Hematopoietic multipotent progenitor cell treated with erythropoietin and hydrocortisone succinate and interleukin-3 and kit ligand, for 17 days (in vitro differentiated cells): ENCODE measurements around the gene HDAC4.

ENCODE experiments used
- DNase-seq: peaks from one replicate; pipeline ENCODE4 v3.0.0-alpha.2; 2015; ENCODE audit warnings: low spot score

Gene HDAC4

GRCh38 chr2:239252393-239252792, 148.4 kb downstream of the HDAC4 start:
- no peak for DNase-seq

DNA sequence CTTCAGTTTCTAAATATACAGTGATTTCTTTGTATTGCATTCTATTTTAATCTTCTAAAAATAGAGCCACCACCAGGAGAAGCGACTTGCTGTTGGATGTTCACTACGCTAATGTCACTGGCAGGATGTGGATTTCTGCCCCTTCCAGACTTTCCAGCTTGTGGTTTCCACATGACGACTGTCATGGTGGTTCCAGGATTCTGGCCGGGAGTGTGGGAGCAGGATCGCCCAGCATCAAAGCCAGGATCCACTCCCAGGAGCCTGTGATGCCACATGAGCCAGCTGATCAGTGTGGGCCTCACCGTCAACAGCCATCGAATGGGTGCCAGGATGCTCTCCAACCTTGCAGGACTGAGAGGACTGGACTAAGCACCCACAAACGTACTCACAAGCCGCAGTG, 148.8 kb downstream of the HDAC4 start:
- DNase-seq, result no peak

- DNase-seq, result no peak
Observed at GRCh38 chr2:239250216-239251081, 150.4 kb downstream of the HDAC4 start.

DNA sequence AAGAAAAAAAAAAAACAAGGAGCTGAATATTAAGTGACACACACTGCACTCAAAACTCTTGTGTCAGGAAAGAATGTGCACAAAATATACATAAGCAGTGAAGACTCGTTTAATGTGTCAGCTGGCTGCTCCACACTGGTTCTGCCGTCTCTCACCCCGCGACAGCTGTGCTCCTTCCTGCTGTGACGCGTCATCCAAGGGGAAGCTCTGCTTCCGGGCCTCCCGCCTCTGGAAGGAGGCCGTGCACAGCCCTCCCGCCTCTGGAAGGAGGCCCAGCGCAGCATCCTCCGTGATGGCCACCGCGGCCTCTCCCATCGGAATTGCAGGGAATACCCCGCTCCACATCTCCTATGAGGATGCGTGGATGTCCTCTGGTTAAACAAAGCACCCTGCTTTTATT, 151.0 kb downstream of the HDAC4 start:
- no peak for DNase-seq

GRCh38 chr2:239249048-239249447, 151.8 kb downstream of the HDAC4 start:
- DNase-seq, result no peak

DNA sequence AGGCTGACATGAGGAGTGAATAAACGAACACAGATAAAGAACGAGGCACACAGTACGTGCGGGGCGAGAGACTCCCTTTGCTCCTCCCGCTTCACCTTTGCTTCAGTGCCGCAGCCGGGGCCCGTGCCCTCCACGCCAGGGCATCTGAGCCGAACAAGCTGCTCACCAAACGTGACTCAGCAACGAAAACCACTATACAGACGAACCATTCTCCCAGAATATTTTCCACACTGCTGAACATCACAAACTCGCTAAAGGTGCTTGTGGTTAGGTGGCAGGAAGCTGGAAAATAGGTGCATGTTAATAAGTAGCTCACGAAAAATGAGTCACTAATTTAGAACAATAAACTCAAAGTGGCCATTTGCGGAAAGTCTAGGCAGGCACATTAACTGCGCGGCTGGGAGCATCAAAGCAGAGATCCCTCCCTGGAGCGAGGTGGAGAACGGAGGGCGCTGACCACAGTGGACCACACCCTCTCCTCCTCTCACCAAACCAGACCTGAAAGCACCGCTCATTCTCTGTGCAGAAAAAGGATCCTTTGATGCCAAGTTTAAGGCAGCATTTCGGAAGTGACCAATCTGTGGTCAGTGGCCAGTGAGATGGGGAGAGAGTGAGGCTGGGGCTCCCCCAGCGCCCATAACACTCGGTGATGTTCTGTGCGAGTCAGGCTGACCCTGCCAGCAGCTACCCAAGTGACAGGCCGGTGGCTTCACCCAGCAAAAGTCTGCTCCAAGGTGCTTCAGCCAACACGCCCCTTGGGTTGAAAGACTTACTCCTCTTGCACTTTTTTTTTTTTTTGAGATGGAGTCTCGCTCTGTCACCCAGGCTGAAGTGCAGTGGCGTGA, 153.2 kb downstream of the HDAC4 start:
- DNase-seq, result no peak

- DNase-seq, result no peak
Observed at GRCh38 chr2:239246723-239247122, 154.1 kb downstream of the HDAC4 start.

- no peak for DNase-seq
Observed at GRCh38 chr2:239245872-239246721, 154.7 kb downstream of the HDAC4 start.

- DNase-seq, result no peak
Observed at GRCh38 chr2:239245107-239245506, 155.7 kb downstream of the HDAC4 start.

DNA sequence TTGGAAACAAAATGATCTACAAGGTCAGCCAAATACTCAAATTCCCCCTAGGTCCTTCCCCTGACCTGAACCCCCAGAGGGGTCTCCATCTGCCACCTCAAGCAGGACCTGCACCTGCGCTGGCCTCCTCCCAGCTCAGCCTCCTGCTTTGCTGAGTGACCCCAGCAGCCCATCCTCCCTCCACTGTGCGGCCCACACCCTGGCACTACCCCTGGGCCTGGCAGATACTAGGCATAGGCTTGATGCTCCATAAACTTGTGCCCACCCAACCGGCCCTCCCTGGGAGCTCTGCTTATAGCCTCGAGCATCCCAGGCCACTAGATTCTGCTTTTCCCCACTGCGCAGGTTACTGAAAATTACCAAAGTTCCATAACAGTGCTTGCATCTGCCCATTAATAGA, 156.2 kb downstream of the HDAC4 start:
- DNase-seq, result no peak

DNA sequence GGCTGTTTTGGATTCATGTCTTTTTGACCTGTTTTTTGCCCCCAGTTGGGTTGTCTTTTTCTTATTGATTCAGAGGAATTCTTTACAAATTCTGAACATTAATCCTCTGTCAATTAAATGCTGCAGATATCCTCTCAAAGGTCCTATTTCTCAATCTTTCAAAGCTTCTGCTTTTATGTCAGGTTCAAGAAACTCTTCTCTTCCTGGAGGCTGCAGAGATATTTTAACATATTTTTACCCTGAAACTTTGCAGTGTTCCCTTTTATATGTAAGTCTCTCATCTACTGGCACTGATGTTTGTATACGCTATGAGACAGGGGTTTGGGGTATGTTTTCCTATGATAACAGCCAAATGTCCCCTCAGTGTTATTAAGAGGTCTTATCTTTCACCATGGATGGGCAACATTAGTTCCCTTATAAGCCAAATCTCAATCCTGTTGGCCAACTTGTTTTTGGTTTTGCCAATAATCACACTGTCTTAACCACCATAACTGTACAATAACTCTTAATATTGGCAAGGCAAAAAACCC, 159.3 kb downstream of the HDAC4 start:
- no peak for DNase-seq

GRCh38 chr2:239240414-239240881, 160.4 kb downstream of the HDAC4 start:
- no peak for DNase-seq

GRCh38 chr2:239239607-239240413, 161.0 kb downstream of the HDAC4 start:
- no peak for DNase-seq

DNA sequence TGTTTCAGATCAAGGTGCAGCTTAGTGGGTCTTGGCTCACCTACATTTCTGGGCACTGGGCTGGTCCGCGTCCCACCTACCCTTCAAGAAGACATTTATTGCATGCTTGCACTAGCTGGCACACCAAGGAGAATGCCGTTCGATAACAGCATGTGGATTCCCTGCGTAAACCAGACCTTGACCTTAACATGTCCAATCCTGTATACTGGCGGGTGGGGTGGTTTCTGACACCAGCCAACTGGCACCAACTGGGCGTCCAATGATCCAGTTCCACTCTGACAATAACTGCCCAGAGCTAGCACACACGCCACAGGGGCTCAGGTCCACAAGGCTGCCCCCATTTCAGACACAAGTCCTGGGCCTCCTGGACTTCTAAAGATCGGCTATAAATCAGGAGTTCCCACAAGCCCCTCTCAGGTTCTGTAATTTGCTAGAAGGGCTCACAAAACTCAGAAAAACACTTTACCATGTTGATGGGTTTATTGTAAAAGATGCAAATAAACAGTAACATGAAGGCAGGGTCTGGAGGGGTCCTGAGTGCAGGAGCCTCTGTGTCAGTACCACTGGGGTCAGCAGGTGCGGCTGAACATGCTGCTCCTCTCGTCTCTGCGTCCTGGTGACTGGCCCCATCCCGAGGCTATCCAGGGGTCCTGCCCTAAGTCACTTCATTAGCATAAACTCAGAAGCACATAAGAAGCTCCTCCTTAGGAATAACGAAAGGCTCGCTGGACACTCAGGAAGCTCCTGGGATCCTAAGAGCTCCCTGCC, 161.8 kb downstream of the HDAC4 start:
- DNase-seq, result no peak

GRCh38 chr2:239238381-239238780, 162.4 kb downstream of the HDAC4 start:
- DNase-seq, result no peak

DNA sequence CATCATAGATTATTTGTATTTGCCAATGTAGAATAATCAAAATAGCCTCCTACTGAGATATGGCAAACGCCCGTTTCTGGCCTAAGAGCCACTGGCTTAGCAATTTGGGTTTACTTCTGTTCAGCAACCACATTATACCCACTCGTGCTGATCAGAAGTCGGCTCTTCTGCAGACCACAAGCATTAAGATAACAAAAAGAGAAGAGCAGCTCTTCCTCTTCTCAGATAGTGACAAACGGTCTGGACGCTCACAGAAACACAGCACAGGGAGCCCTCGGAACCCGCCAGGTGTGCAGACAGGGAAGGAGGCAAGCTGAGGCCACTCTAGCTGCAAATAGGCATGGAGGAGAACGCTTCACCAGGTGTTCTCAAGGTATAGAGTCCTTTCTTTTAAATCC, 164.0 kb downstream of the HDAC4 start:
- no peak for DNase-seq

- no peak for DNase-seq
Observed at GRCh38 chr2:239236043-239236807, 164.6 kb downstream of the HDAC4 start.

- no peak for DNase-seq
Observed at GRCh38 chr2:239235311-239235710, 165.5 kb downstream of the HDAC4 start.
